H1 (cell line): ENCODE measurements around the gene GLG1. TPM values are rescaled to one million over a fixed set of nuclear protein-coding genes. Genes with fewer than 3 reads are reported as not detected.
"Not testable (repeated sequence)": the region's sequence is repeated elsewhere in the genome, so short reads cannot be mapped to it uniquely, and the experiment has no call there.

Source experiments
- CTCF ChIA-PET: fragments of 300-600 bp; sonication (Branson Sonifier 250); formaldehyde crosslinking; loops from one replicate; lab custom pipeline; 2021; ENCODE audit not compliant: partially characterized antibody; lab: Charles Lee
- POLR2A ChIA-PET: fragments of 300-600 bp; sonication (Branson Sonifier 250); formaldehyde crosslinking; loops from one replicate; lab custom pipeline; 2021; ENCODE audit warnings: inconsistent platforms; ENCODE audit not compliant: partially characterized antibody; lab: Charles Lee
- DNase-seq, 2 experiments: peaks; one replicate each; pipeline versions ENCODE4 v3.0.0 to v3.0.0-alpha.2; 2010 to 2022; ENCODE audit warnings: low spot score in 2 of 2, low read depth in 1 of 2, mixed read lengths in 1 of 2
- FAIRE-seq: peaks from 2 replicates; lab custom pipeline; 2011; peaks lifted over from hg19 to GRCh38; lab: Jason Lieb, UNC
- H2AFZ ChIP-seq: 2 replicates; pipeline ENCODE4 v1.8.1; 2012; ENCODE audit warnings: low read length, inconsistent platforms
- H2AK5ac ChIP-seq: 2 replicates; pipeline ENCODE4 v1.6.1; 2013; ENCODE audit warnings: low read depth, low read length
- H2BK120ac ChIP-seq: replicated peaks from 2 replicates; pipeline ENCODE3; 2013; ENCODE audit warnings: low read depth, low read length, inconsistent platforms
- H2BK12ac ChIP-seq: 2 replicates; pipeline ENCODE4 v1.6.1; 2013; ENCODE audit warnings: low read depth, low read length
- H2BK15ac ChIP-seq: 2 replicates; pipeline ENCODE4 v1.6.1; 2013; ENCODE audit warnings: low read length
- H2BK20ac ChIP-seq: 2 replicates; pipeline ENCODE4 v1.6.1; 2013; ENCODE audit warnings: low read length
- H2BK5ac ChIP-seq: 2 replicates; pipeline ENCODE4 v1.6.1; 2013; ENCODE audit warnings: low read depth, low read length
- H3K14ac ChIP-seq: 2 replicates; pipeline ENCODE4 v1.6.1; 2013; ENCODE audit warnings: inconsistent platforms; ENCODE audit not compliant: insufficient read length
- H3K18ac ChIP-seq: 2 replicates; pipeline ENCODE4 v1.6.1; 2013; ENCODE audit warnings: low read length; ENCODE audit errors: extremely low read depth
- H3K23ac ChIP-seq: 2 replicates; pipeline ENCODE4 v1.6.1; 2013; ENCODE audit warnings: inconsistent platforms; ENCODE audit not compliant: insufficient read length
- H3K23me2 ChIP-seq: 2 replicates; pipeline ENCODE4 v1.6.1; 2013; ENCODE audit warnings: low read depth, low read length
- H3K27ac ChIP-seq: 2 replicates; pipeline ENCODE4 v1.6.1; 2011; ENCODE audit warnings: low read depth, low read length, inconsistent platforms
- H3K27me3 ChIP-seq, 4 experiments: replicated peaks in 1 of 4; 1 replicate in 1 of 4; 2 replicates in 3 of 4; pipeline versions ENCODE4 v1.6.1 to v1.8.1; 2011 to 2013; ENCODE audit warnings: low read length in 3 of 4, mild to moderate bottlenecking in 3 of 4, inconsistent platforms in 2 of 4, mixed read lengths in 2 of 4, moderate library complexity in 1 of 4; ENCODE audit not compliant: control insufficient read depth in 3 of 4, insufficient read depth in 3 of 4; ENCODE audit errors: extremely low read depth in 1 of 4
- H3K36me3 ChIP-seq, 4 experiments: 2 replicates each; pipeline versions ENCODE4 v1.6.1 to v1.8.1; 2011 to 2013; ENCODE audit warnings: mild to moderate bottlenecking in 4 of 4, low read length in 3 of 4, moderate library complexity in 2 of 4, control low read depth in 1 of 4, inconsistent platforms in 1 of 4; ENCODE audit not compliant: insufficient read depth in 4 of 4, control insufficient read depth in 2 of 4
- H3K4ac ChIP-seq: replicated peaks from 2 replicates; pipeline ENCODE3; 2013; ENCODE audit warnings: low read length, low read depth, mixed read lengths, inconsistent platforms; ENCODE audit not compliant: insufficient read length
- H3K4me1 ChIP-seq, 4 experiments: replicated peaks in 1 of 4; 1 replicate in 1 of 4; 2 replicates in 3 of 4; pipeline versions ENCODE4 v1.6.1 to v1.8.1; 2011 to 2013; ENCODE audit warnings: low read length in 3 of 4, inconsistent platforms in 2 of 4, mixed read lengths in 1 of 4; ENCODE audit not compliant: insufficient read depth in 4 of 4, control insufficient read depth in 3 of 4
- H3K4me2 ChIP-seq, 2 experiments: 2 replicates each; pipeline versions ENCODE4 v1.6.1 to v1.8.1; 2011 to 2013; ENCODE audit warnings: low read depth in 2 of 2, low read length in 2 of 2, control low read depth in 1 of 2, inconsistent platforms in 1 of 2, mild to moderate bottlenecking in 1 of 2; ENCODE audit not compliant: insufficient read depth in 1 of 2
- H3K4me3 ChIP-seq, 4 experiments: fragments of 200-600, 300-600 bp in 1 of 4; sonication (generic), shearing (Covaris generic), sonication (Bioruptor Twin) in 1 of 4; 2 replicates each; pipeline versions ENCODE4 v1.5.1 to v1.8.1; 2011 to 2016; ENCODE audit warnings: low read length in 4 of 4, low read depth in 3 of 4, control low read depth in 2 of 4, inconsistent platforms in 2 of 4, mild to moderate bottlenecking in 2 of 4, mixed read lengths in 1 of 4, moderate library complexity in 1 of 4; ENCODE audit not compliant: insufficient read depth in 2 of 4; ENCODE audit errors: extremely low read depth in 1 of 4
- H3K56ac ChIP-seq: replicated peaks from 2 replicates; pipeline ENCODE3; 2013; ENCODE audit warnings: low read depth, mild to moderate bottlenecking, mixed read lengths, low read length, inconsistent platforms; ENCODE audit not compliant: insufficient read length
- H3K79me1 ChIP-seq: 2 replicates; pipeline ENCODE4 v1.6.1; 2013; ENCODE audit warnings: low read depth, low read length, control low read depth
- H3K79me2 ChIP-seq, 2 experiments: 2 replicates each; pipeline versions ENCODE4 v1.6.1 to v1.8.1; 2012 to 2013; ENCODE audit warnings: low read length in 2 of 2, mild to moderate bottlenecking in 2 of 2, inconsistent platforms in 1 of 2; ENCODE audit not compliant: insufficient read depth in 2 of 2, control insufficient read depth in 1 of 2
- H3K9ac ChIP-seq, 4 experiments: replicated peaks in 1 of 4; 1 replicate in 1 of 4; 2 replicates in 3 of 4; pipeline versions ENCODE4 v1.6.1 to v1.8.1; 2011 to 2013; ENCODE audit warnings: low read depth in 3 of 4, low read length in 3 of 4, control low read depth in 2 of 4, mild to moderate bottlenecking in 2 of 4, moderate library complexity in 2 of 4, inconsistent platforms in 1 of 4; ENCODE audit errors: extremely low read depth in 1 of 4
- H3K9me3 ChIP-seq, 2 experiments: 2 replicates each; pipeline versions ENCODE4 v1.6.1 to v1.8.1; 2012 to 2013; ENCODE audit warnings: mild to moderate bottlenecking in 2 of 2, moderate library complexity in 2 of 2, control low read depth in 1 of 2, inconsistent platforms in 1 of 2, low read depth in 1 of 2, low read length in 1 of 2, mixed read lengths in 1 of 2; ENCODE audit not compliant: insufficient read depth in 2 of 2
- H4K20me1 ChIP-seq, 2 experiments: replicated peaks in 1 of 2; 2 replicates each; pipeline versions ENCODE3 to v1.8.1; 2011 to 2013; ENCODE audit warnings: inconsistent platforms in 2 of 2, low read length in 2 of 2, mild to moderate bottlenecking in 1 of 2; ENCODE audit not compliant: insufficient read depth in 2 of 2, control insufficient read depth in 1 of 2
- H4K5ac ChIP-seq: 2 replicates; pipeline ENCODE4 v1.6.1; 2013; ENCODE audit warnings: low read length, low read depth, mixed read lengths, inconsistent platforms; ENCODE audit not compliant: insufficient read length
- H4K8ac ChIP-seq: 2 replicates; pipeline ENCODE4 v1.8.0; 2013; ENCODE audit warnings: mild to moderate bottlenecking, moderate library complexity, low read length, inconsistent platforms; ENCODE audit not compliant: insufficient read depth; ENCODE audit errors: extremely low read depth
- H4K91ac ChIP-seq: replicated peaks from 2 replicates; pipeline ENCODE3; 2013; ENCODE audit warnings: low read length, mixed read lengths, inconsistent platforms; ENCODE audit not compliant: insufficient read length
- WGBS, 2 experiments: shearing (Covaris generic) in 1 of 2; methylation state at CpG; one replicate each; pipeline versions ENCODE4 v1.1.6 to v1.1.7; 2013 to 2015; ENCODE audit warnings: low lambda C conversion rate in 2 of 2, mixed read lengths in 2 of 2, inconsistent platforms in 1 of 2, low coverage in 1 of 2, missing lambda C conversion rate in 1 of 2; ENCODE audit not compliant: insufficient replicate concordance in 2 of 2, insufficient coverage in 1 of 2, insufficient read length in 1 of 2; ENCODE audit errors: extremely low coverage in 1 of 2, missing lambda C conversion rate in 1 of 2; 5-methylcytosine and 5-hydroxymethylcytosine counted together
- polyA plus RNA-seq, 7 experiments: library from polyadenylated mRNA; depleted of rRNA in 3 of 7; stranded (reverse) in 5 of 7; unstranded in 2 of 7; fragments of >200 nt in 5 of 7; fragments of 200-250 nt in 2 of 7; gene quantifications; 1 replicate in 5 of 7; 2 replicates in 1 of 7; 4 replicates in 1 of 7; pipeline versions ENCODE4 v1.2.1 to v1.2.3, GENCODE V29; 2011 to 2013; ENCODE audit warnings: missing spikeins in 2 of 7, mixed read lengths in 2 of 7
- total RNA-seq: library from RNA; stranded (reverse); fragmentation: NEBNext Ultra II Directional; extraction: Animal tissue kit (Norgen Biotek cat#: 25700); gene quantifications from 2 replicates; pipeline ENCODE4 v1.2.1, GENCODE V29; 2021

Gene GLG1
- total and polyA plus RNA-seq, 2 of the 8 experiments (the other 6 are each of a cell fraction or from before 2014, with no cell fraction given), result 53.4 to 139 TPM

DNA sequence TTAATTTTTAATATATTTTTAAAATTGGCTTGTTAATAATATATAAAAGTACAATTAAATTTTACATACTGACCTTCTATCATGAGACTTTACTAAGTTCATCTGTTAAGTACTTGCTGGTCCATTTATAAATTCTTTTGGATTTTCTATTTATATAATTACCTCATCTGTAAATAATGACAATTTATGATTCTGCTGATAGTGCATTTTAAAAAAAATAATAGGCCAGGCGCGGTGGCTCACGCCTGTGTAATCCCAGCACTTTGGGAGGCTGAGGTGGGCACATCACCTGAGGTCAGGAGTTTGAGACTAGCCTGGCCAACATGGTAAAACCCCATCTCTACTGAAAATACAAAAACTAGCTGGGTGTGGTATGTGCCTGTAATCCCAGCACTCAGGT, 83.2 kb downstream of the GLG1 start:
- H3K27me3 ChIP-seq, H2BK5ac ChIP-seq, H3K4ac ChIP-seq, H3K9ac ChIP-seq, H3K9me3 ChIP-seq, H2AFZ ChIP-seq, H2BK120ac ChIP-seq, H2BK12ac ChIP-seq, H4K5ac ChIP-seq, H2BK20ac ChIP-seq, H4K20me1 ChIP-seq, FAIRE-seq, H3K56ac ChIP-seq, H3K14ac ChIP-seq, H3K18ac ChIP-seq, DNase-seq, H3K4me1 ChIP-seq, H3K36me3 ChIP-seq, H3K79me1 ChIP-seq, H3K79me2 ChIP-seq, H4K91ac ChIP-seq, H3K23ac ChIP-seq, H3K4me2 ChIP-seq, H3K23me2 ChIP-seq, CTCF ChIA-PET, H3K27ac ChIP-seq, H2AK5ac ChIP-seq, H4K8ac ChIP-seq, H3K4me3 ChIP-seq, H2BK15ac ChIP-seq: not testable (repeated sequence)
- WGBS, 2 experiments, result 96% methylated on average over 3 of the region's 3 CpGs; no CpG with 5 or more reads in 1 of the 2 experiments
- POLR2A ChIA-PET, result interaction anchor here (0.8 kb wide), 1 partner anchor 13 kb away, joined by 3 read pairs; no protein-coding TSS in a partner anchor
